ENCODE measurements around the gene LINGO3. TPM values are rescaled to one million over a fixed set of nuclear protein-coding genes. Genes with fewer than 3 reads are reported as not detected.

The LINGO3 gene
- total RNA-seq, 3 donors from 2014 or later, result not detected

DNA sequence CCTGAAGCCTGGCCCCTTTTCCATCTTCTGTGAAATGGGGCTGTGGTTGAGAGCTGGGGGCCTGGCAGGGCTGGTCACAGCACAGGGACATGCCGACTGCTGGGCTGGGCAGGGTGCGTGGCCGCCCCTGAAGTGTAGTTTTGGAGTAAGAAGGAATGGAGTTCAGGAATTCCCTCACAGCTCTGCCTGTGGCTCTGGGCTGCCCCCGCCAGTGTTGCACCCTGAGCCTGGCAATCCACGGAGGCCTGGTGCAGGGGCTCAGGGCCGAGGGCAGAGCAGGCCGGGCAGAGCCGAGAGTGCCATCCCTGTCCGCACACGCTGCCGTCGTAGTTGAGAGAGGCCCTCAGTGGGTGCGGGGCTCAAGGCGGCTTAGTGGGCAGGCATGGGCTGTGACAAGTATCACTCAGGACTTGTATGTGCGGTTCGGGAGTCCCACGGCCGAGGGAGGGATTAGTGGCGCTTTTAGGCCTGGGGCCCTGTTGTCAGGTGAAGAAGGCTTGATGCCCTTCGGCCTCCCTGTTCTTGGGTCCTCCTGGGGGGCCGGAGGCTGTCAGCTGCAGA lies 30.2 kb upstream of the LINGO3 start:
- DNase-seq, result peak in 1 of 3 donors; percentile 38
- peaks cover 21% of the 10 kb centered on the region for H3K4me1 ChIP-seq (ENCODE audit: low read depth)
- H3K36me3 ChIP-seq (ENCODE audit: low read depth), result no peaks in the 10 kb centered on the region
- ATAC-seq, result no peak
- H3K4me3 ChIP-seq, result no peak overlapping the region
- TF ChIP-seq, protein P1, sequence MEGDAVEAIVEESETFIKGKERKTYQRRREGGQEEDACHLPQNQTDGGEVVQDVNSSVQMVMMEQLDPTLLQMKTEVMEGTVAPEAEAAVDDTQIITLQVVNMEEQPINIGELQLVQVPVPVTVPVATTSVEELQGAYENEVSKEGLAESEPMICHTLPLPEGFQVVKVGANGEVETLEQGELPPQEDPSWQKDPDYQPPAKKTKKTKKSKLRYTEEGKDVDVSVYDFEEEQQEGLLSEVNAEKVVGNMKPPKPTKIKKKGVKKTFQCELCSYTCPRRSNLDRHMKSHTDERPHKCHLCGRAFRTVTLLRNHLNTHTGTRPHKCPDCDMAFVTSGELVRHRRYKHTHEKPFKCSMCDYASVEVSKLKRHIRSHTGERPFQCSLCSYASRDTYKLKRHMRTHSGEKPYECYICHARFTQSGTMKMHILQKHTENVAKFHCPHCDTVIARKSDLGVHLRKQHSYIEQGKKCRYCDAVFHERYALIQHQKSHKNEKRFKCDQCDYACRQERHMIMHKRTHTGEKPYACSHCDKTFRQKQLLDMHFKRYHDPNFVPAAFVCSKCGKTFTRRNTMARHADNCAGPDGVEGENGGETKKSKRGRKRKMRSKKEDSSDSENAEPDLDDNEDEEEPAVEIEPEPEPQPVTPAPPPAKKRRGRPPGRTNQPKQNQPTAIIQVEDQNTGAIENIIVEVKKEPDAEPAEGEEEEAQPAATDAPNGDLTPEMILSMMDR (IDR thresholded peaks at IDR 0.05), result no peak
- H3K9me3 ChIP-seq, result no peaks in the 10 kb centered on the region
- intact Hi-C loops (cut with DNase I, micrococcal nuclease), result no loop called here

DNA sequence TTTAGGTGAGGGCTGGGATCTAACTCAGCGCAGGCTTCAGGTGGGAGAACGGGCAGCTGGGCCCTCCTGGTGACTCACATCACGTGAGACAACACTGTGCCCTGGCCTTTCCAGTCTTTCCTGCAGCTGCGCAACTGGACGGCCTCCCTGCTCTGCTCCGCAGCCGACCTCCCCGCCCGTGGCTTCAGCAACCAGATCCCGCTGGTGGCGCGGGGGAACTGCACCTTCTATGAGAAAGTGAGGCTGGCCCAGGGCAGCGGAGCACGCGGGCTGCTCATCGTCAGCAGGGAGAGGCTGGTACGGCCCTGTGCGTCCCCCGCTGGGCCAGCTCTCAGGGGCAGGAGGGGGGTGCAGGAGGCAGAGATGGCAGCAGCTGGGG lies 29.4 kb upstream of the LINGO3 start:
- TF ChIP-seq, protein P1 (IDR thresholded peaks at IDR 0.05), result no peak
- intact Hi-C loops (cut with DNase I, micrococcal nuclease), result no loop called here
- Histone ChIP-seq H3K36me3 (ENCODE audit: low read depth) (no peaks in the 10 kb centered on the region), H3K4me1 (ENCODE audit: low read depth) (peaks cover 26% of the 10 kb centered on the region), H3K9me3 (no peaks in the 10 kb centered on the region), H3K4me3 (no peak overlapping the region)
- peak in 1 of 3 donors; percentile 48 for DNase-seq
- no peak for ATAC-seq

DNA sequence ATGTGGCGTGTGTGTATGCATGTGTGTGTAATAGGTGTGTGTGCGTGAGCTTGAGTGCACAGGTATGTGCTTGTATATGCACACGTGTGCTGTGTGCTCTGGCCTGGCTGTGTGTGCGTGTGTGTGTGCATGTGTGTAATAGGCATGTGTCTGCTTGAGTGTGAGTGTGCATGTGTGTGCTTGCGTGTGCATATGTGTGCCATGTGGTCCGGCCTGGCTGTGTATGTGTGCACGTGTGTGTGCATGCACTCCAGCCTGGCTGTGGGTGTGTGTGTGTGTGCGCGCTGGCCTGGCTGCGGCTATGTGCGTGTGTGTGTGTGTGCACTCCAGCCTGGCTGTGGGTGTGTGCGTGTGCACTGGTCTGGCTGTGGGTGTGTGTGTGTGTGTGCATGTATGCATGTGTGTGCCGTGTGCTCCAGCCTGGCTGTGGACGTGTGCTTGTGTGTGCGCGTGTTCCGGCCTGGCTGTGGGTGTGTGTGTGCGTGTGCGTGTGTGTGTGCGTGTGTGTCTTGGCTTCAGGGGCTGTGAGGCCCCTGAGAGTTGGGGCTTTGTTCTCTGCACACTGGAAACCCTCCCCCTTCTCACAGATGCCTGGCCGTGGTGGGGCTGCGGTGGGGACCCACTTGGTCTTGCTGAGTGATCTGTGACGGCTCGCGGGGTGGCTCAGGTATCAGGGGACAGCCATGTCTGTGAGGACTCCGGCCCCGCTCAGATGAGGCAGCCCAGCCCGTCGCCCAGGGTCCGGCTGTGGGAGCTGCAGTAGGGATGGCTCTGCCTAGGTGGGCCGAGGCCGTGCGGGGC lies 28.8 kb upstream of the LINGO3 start:
- TF ChIP-seq, protein P1 (IDR thresholded peaks at IDR 0.05), result no peak
- Histone ChIP-seq H3K4me3 (no peak overlapping the region), H3K36me3 (ENCODE audit: low read depth) (no peaks in the 10 kb centered on the region), H3K4me1 (ENCODE audit: low read depth) (peaks cover 28% of the 10 kb centered on the region), H3K9me3 (no peaks in the 10 kb centered on the region)
- intact Hi-C loops (cut with DNase I, micrococcal nuclease), result no loop called here
- peak in 1 of 3 donors; percentile 53 for DNase-seq
- ATAC-seq, result no peak

DNA sequence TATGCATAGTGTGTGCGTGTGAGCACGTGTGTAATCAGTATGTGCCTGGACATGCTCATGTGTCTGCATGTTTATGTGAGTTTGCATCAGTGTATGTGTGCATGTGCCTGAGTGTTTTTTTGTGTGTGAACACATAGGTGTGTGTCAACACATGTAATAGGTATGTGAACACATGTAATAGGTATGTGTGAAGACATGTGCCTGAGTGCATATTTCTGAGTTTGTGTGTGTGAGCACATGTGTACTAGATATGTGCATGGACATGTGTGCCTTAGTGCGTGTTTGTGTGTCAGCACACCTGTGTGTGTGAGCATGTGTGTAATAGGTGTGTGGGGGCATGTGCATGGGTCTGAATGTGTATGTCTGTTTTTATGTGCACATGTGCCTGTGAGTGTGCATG lies 27.9 kb upstream of the LINGO3 start:
- Histone ChIP-seq H3K36me3 (ENCODE audit: low read depth) (no peaks in the 10 kb centered on the region), H3K9me3 (no peaks in the 10 kb centered on the region), H3K4me3 (no peak overlapping the region), H3K4me1 (ENCODE audit: low read depth) (peaks cover 34% of the 10 kb centered on the region)
- intact Hi-C loops (cut with DNase I, micrococcal nuclease), result no loop called here
- TF ChIP-seq, protein P1 (IDR thresholded peaks at IDR 0.05), result no peak
- no peak for DNase-seq
- ATAC-seq, result no peak

DNA sequence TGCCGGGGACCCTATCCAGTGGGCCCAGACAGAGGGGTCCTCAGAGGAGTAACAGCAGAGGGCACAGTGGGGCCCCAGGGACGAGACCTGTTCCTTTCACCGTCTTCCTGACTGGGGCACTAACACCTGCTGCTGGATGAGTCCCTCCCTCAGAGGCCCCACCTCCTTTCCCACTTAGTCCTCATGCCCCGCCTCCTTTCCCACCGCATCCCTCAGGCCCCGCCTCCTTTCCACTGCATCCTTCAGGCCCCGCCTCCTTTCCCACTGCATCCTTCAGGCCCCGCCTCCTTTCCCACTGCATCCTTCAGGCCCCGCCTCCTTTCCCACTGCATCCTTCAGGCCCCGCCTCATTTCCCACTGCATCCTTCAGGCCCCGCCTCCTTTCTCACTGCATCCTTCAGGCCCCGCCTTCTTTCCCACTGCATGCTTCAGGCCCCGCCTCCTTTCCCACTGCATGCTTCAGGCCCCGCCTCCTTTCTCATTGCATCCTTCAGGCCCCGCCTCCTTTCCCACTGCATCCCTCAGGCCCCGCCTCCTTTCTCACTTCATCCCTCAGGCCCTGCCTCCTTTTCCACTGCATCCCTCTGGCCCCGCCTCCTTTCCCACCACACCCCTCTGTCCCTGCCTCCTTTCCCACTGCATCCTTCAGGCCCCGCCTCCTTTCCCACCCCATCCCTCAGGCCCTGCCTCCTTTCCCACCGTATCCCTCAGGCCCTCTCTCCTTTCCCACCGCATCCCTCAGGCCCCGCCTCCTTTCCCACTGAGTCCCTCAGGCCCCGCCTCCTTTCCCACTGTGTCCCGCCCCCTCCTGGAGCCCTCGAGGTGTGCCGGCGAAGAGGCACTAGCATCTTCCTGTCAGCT lies 27.3 kb upstream of the LINGO3 start:
- no peak overlapping the region for H3K4me3 ChIP-seq

More for the DNA sequence above, 27.3 kb upstream of the LINGO3 start:
- Histone ChIP-seq H3K36me3 (ENCODE audit: low read depth) (no peaks in the 10 kb centered on the region), H3K4me1 (ENCODE audit: low read depth) (peaks cover 39% of the 10 kb centered on the region), H3K9me3 (no peaks in the 10 kb centered on the region)
- TF ChIP-seq, protein P1 (IDR thresholded peaks at IDR 0.05), result no peak
- intact Hi-C loops (cut with DNase I, micrococcal nuclease), result no loop called here
- ATAC-seq, result no peak
- DNase-seq, result peak in 1 of 3 donors; percentile 51

Data from mucosa of descending colon (tissue), 3 donors.